ENCODE data around the gene LEKR1. TPM values are rescaled to one million over a fixed set of nuclear protein-coding genes. Genes with fewer than 3 reads are reported as not detected.
A peak's percentile ranks its signal among the peaks of the same experiment; 100 is the strongest.

LEKR1 gene
- total RNA-seq, 5 donors from 2014 or later (not counting 1 experiment from before 2014, with no cell fraction given): 1.2 to 3.6 (median 2.8) TPM

DNA sequence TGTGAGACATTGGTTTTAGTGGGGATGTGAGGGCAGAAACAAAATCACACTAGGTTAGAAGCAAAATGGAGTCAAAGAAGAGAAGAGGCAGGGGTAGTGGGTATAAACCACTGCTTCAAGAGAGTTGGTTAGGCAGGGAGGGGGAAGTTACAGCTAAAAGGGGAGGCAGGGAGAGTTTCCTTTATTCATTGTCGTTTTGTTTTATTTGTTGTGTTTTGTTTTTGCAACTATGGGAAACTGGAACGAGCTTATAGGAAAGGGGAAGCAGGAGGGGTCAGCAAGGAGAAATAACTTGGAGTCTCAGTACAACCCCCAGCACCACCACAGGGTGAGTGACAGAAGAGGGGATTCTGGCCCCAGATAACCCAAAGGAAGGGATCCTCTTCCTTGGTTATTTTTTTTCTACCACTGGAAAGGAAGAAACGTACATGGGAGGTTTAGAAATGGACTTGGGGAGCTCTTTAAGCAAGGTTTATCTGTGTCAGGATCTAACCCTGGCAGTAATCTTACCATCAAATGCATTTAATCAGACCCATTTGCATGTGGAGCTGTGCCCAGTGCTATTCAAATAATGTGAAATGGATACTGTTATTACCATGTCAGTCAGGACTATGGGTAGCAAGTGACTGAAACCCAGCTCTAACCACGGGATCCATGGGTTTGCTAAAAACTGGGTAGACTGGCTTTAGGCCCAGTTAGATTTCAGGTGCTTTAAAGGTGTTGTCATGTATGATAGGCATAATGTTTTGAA is 265.1 kb downstream of the LEKR1 start:
- Mint-ChIP-seq H3K9me3 (no peaks in the 10 kb centered on the region), H3K4me1 (peaks cover 23 to 39% (median 31%) of the 10 kb centered on the region in 3 donors), H3K27ac (peak overlapping the region in 1 of 2 donors; percentile 12), H3K4me3 (no peak overlapping the region), H3K27me3 (no peaks in the 10 kb centered on the region), H3K36me3 (no peaks in the 10 kb centered on the region)
- DNase-seq (no peak), ATAC-seq (replicated peaks in 1 of 4) (no peak)
- Histone ChIP-seq H3K36me3 (ENCODE audit: control insufficient read depth in 2 of 2, extremely low read depth in 1 of 2, insufficient read depth in 1 of 2, low read length in 1 of 2) (no peaks in the 10 kb centered on the region), H3K9me3 (no peaks in the 10 kb centered on the region), H3K27ac (ENCODE audit: low read length) (no peak overlapping the region), H3K4me1 (ENCODE audit: control insufficient read depth in 1 of 2, extremely low read depth in 1 of 2, insufficient read depth in 2 of 2, low read length in 2 of 2) (peaks cover 7 to 35% of the 10 kb centered on the region in 2 experiments), H3K4me3 (ENCODE audit: control insufficient read depth in 1 of 2, extremely low read depth in 1 of 2, low read length in 1 of 2) (no peak overlapping the region), H3K27me3 (replicated peaks in 1 of 2; ENCODE audit: control insufficient read depth in 2 of 2, extremely low read depth in 1 of 2, insufficient read depth in 2 of 2, low read length in 1 of 2) (no peaks in the 10 kb centered on the region)
- ChIA-PET CTCF (interaction anchor here (0.5 to 2.5 kb wide), 7 partner anchors 9 to 418 kb away, joined by 3 to 15 read pairs (median 4); no protein-coding TSS in a partner anchor), POLR2A (interaction anchor here (0.6 to 1.7 kb wide), 7 partner anchors 26 to 537 kb away, joined by 3 to 8 read pairs (median 3); partner anchors contain the start of gene CCNL1 (in 1 of the 2))
- WGBS (ENCODE audit: insufficient coverage): no CpG with 5 or more reads among the region's 4 CpGs

GRCh38 chr3:157092230-157092629 is 266.1 kb downstream of the LEKR1 start:
- WGBS (ENCODE audit: insufficient coverage): 81% methylated on average over 5 of the region's 5 CpGs
- CTCF ChIA-PET: interaction anchor here (1.3 to 2.5 kb wide), 3 partner anchors 10 to 45 kb away, joined by 5 to 15 read pairs (median 5); no protein-coding TSS in a partner anchor

DNA sequence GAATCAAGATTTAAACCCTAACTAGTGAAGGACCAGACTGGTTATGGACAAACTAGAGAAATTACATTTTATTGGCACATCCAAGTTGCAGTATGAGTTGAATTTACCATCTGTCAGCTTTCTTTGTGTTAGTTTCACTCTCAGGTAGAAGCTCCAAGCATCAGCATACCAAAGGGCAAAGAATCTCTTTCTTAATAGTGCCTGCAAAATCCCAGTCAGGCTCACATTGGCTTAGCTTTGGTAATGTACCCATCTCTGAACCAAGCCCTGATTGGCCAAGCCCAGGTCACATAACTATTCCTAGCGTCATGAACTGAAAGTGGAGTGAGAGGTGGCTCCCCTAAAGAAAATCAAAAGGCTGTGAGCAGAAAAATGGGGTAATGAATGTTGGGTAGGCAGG is 266.9 kb downstream of the LEKR1 start:
- Mint-ChIP-seq H3K4me3 (no peak overlapping the region), H3K27ac (no peak overlapping the region), H3K27me3 (peaks cover 0 to 5% of the 10 kb centered on the region in 2 donors), H3K36me3 (no peaks in the 10 kb centered on the region), H3K9me3 (no peaks in the 10 kb centered on the region), H3K4me1 (peaks cover 23 to 31% (median 24%) of the 10 kb centered on the region in 3 donors)
- H3K27me3 ChIP-seq (replicated peaks in 1 of 2; ENCODE audit: control insufficient read depth in 2 of 2, extremely low read depth in 1 of 2, insufficient read depth in 2 of 2, low read length in 1 of 2): no peaks in the 10 kb centered on the region
- no peaks in the 10 kb centered on the region for H3K9me3 ChIP-seq
- ChIA-PET POLR2A (interaction anchor here in 1 of 2 donors (0.6 to 1.1 kb wide), 2 partner anchors 12 to 82 kb away, joined by 3 read pairs; no protein-coding TSS in a partner anchor), CTCF (interaction anchor here (1.3 to 2.5 kb wide), 2 partner anchors 11 to 44 kb away, joined by 3 to 15 read pairs; no protein-coding TSS in a partner anchor)
- no peak overlapping the region for H3K4me3 ChIP-seq (ENCODE audit: control insufficient read depth in 1 of 2, extremely low read depth in 1 of 2, low read length in 1 of 2)
- peaks cover 7 to 29% of the 10 kb centered on the region in 2 experiments for H3K4me1 ChIP-seq (ENCODE audit: control insufficient read depth in 1 of 2, extremely low read depth in 1 of 2, insufficient read depth in 2 of 2, low read length in 2 of 2)
- no peak overlapping the region for H3K27ac ChIP-seq (ENCODE audit: low read length)
- ATAC-seq (replicated peaks in 1 of 4): no peak
- DNase-seq: peak in 1 of 35 experiments; percentile 39
- H3K36me3 ChIP-seq (ENCODE audit: control insufficient read depth in 2 of 2, extremely low read depth in 1 of 2, insufficient read depth in 1 of 2, low read length in 1 of 2): no peaks in the 10 kb centered on the region
- no CpG with 5 or more reads among the region's 1 CpG for WGBS (ENCODE audit: insufficient coverage)

More at GRCh38 chr3:157092230-157092629, 266.1 kb downstream of the LEKR1 start:
- DNase-seq (no peak), ATAC-seq (replicated peaks in 1 of 4) (no peak)
- Histone ChIP-seq H3K27ac (ENCODE audit: low read length) (no peak overlapping the region), H3K9me3 (no peaks in the 10 kb centered on the region), H3K36me3 (ENCODE audit: control insufficient read depth in 2 of 2, extremely low read depth in 1 of 2, insufficient read depth in 1 of 2, low read length in 1 of 2) (no peaks in the 10 kb centered on the region), H3K27me3 (replicated peaks in 1 of 2; ENCODE audit: control insufficient read depth in 2 of 2, extremely low read depth in 1 of 2, insufficient read depth in 2 of 2, low read length in 1 of 2) (no peaks in the 10 kb centered on the region), H3K4me3 (ENCODE audit: control insufficient read depth in 1 of 2, extremely low read depth in 1 of 2, low read length in 1 of 2) (no peak overlapping the region), H3K4me1 (ENCODE audit: control insufficient read depth in 1 of 2, extremely low read depth in 1 of 2, insufficient read depth in 2 of 2, low read length in 2 of 2) (peaks cover 7 to 32% of the 10 kb centered on the region in 2 experiments)
- Mint-ChIP-seq H3K36me3 (no peaks in the 10 kb centered on the region), H3K4me3 (no peak overlapping the region), H3K9me3 (no peaks in the 10 kb centered on the region), H3K27ac (peak overlapping the region in 1 of 2 donors; percentile 19), H3K4me1 (peaks cover 23 to 34% (median 29%) of the 10 kb centered on the region in 3 donors), H3K27me3 (peaks cover 0 to 5% of the 10 kb centered on the region in 2 donors)
- POLR2A ChIA-PET: interaction anchor here in 1 of 2 donors (0.5 kb wide), 1 partner anchor 1664 kb away, joined by 3 read pairs; no protein-coding TSS in a partner anchor

DNA sequence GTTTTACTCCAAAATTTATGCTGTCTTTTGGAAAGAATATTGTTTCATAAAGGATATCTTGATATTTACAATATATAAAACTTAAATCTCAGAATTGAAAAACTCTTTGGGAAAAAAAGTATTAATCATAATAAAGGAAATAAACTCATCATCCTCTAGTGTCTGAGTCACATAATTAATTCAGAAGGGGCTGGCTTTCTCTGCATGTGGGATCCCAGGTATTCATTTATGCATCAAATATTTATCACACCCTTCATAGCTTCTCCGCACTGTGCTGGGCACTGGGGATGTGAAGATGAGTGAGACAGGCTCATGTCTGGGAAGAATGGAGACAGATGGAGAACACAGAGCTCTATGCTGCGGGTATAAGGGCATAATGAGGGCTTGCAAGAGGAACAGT is 268.1 kb downstream of the LEKR1 start:
- ChIA-PET POLR2A (no interaction called here), CTCF (interaction anchor here (0.9 to 1.3 kb wide), 5 partner anchors 25 to 414 kb away, joined by 3 read pairs; no protein-coding TSS in a partner anchor)
- peaks cover 18 to 23% (median 20%) of the 10 kb centered on the region in 3 donors for H3K4me1 Mint-ChIP-seq
- no peaks in the 10 kb centered on the region for H3K36me3 Mint-ChIP-seq
- no peaks in the 10 kb centered on the region for H3K9me3 Mint-ChIP-seq
- Histone ChIP-seq H3K4me3 (ENCODE audit: control insufficient read depth in 1 of 2, extremely low read depth in 1 of 2, low read length in 1 of 2) (no peak overlapping the region), H3K36me3 (ENCODE audit: control insufficient read depth in 2 of 2, extremely low read depth in 1 of 2, insufficient read depth in 1 of 2, low read length in 1 of 2) (no peaks in the 10 kb centered on the region), H3K27ac (ENCODE audit: low read length) (no peak overlapping the region), H3K27me3 (replicated peaks in 1 of 2; ENCODE audit: control insufficient read depth in 2 of 2, extremely low read depth in 1 of 2, insufficient read depth in 2 of 2, low read length in 1 of 2) (no peaks in the 10 kb centered on the region), H3K4me1 (ENCODE audit: control insufficient read depth in 1 of 2, extremely low read depth in 1 of 2, insufficient read depth in 2 of 2, low read length in 2 of 2) (peaks cover 6 to 20% of the 10 kb centered on the region in 2 experiments), H3K9me3 (no peaks in the 10 kb centered on the region)
- peaks cover 0 to 5% of the 10 kb centered on the region in 2 donors for H3K27me3 Mint-ChIP-seq
- WGBS (ENCODE audit: insufficient coverage): 96% methylated on average over 2 of the region's 2 CpGs
- no peak overlapping the region for H3K4me3 Mint-ChIP-seq
- H3K27ac Mint-ChIP-seq: no peak overlapping the region
- no peak for DNase-seq
- no peak for ATAC-seq (replicated peaks in 1 of 4)

DNA sequence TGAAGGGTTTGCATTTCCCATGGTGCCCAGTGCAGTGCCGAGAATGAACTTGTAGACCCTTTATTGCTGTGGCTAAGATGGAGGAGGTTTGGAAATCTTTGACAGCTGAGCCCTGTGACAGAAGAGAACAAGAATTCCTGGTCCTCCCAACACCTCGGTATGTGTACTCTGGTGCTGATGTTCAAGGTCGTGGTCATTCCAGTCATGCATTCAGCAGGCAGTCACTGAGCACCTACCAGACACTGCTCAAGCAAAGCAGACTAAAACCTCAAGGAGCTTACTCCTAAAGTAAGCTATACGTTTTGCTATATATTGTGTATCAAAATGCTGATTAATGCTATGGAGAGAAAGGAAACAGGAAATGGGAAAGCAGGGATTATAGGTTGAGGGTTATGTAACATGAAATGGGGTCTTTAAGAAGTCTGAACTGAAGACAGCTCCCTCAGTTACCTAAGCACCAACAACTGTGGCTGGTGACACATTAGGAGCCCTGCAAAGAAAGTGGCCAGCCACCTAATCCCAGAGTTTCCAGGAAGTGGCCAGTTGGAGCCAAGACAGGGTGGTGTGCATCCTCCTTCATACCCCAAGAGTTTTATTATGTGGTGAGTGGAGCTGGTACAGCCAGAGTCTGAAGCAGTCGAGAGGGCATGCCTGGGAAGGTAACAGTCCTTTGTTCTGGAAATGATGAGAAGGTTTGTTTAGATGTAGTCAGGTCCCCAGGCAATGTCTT is 268.8 kb downstream of the LEKR1 start:
- no peak overlapping the region for H3K4me3 Mint-ChIP-seq
- Histone ChIP-seq H3K36me3 (ENCODE audit: control insufficient read depth in 2 of 2, extremely low read depth in 1 of 2, insufficient read depth in 1 of 2, low read length in 1 of 2) (no peaks in the 10 kb centered on the region), H3K4me1 (ENCODE audit: control insufficient read depth in 1 of 2, extremely low read depth in 1 of 2, insufficient read depth in 2 of 2, low read length in 2 of 2) (peaks cover 0 to 13% of the 10 kb centered on the region in 2 experiments), H3K27ac (ENCODE audit: low read length) (no peak overlapping the region), H3K4me3 (ENCODE audit: control insufficient read depth in 1 of 2, extremely low read depth in 1 of 2, low read length in 1 of 2) (no peak overlapping the region), H3K27me3 (replicated peaks in 1 of 2; ENCODE audit: control insufficient read depth in 2 of 2, extremely low read depth in 1 of 2, insufficient read depth in 2 of 2, low read length in 1 of 2) (no peaks in the 10 kb centered on the region), H3K9me3 (no peaks in the 10 kb centered on the region)
- 88% methylated on average over 3 of the region's 5 CpGs for WGBS (ENCODE audit: insufficient coverage)
- no peak for DNase-seq
- ChIA-PET POLR2A (no interaction called here), CTCF (interaction anchor here (0.9 to 1.1 kb wide), 5 partner anchors 13 to 414 kb away, joined by 3 read pairs; no protein-coding TSS in a partner anchor)
- peaks cover 13 to 16% (median 13%) of the 10 kb centered on the region in 3 donors for H3K4me1 Mint-ChIP-seq
- no peaks in the 10 kb centered on the region for H3K9me3 Mint-ChIP-seq
- ATAC-seq (replicated peaks in 1 of 4): no peak
- H3K27ac Mint-ChIP-seq: no peak overlapping the region
- no peaks in the 10 kb centered on the region for H3K36me3 Mint-ChIP-seq
- peaks cover 0 to 5% of the 10 kb centered on the region in 2 donors for H3K27me3 Mint-ChIP-seq
